ENCODE results near the gene TMEM119. TPM values are rescaled to one million over a fixed set of nuclear protein-coding genes. Genes with fewer than 3 reads are reported as not detected.

TMEM119 gene
- total and polyA plus RNA-seq, 10 of the 15 experiments (the other 5 are each of a cell fraction or from before 2014, with no cell fraction given), result 0.11 to 0.44 (median 0.19) TPM; not detected in 5

GRCh38 chr12:108616941-108617858 is 19.3 kb upstream of the TMEM119 start (continued):
- no peak for TF ChIP-seq CEBPZ (IDR thresholded peaks at IDR 0.05; ENCODE audit: low read depth, low read length)
- peak; percentile 84 for TF ChIP-seq CUX1 (IDR thresholded peaks at IDR 0.05; ENCODE audit: insufficient replicate concordance, low read depth, low read length)
- TF ChIP-seq HDAC2 (IDR thresholded peaks at IDR 0.05), result 0 out of 2 replicates have a peak, but pooled peaks have one; percentile 24
- peak; percentile 21; the same call in 1 of the 2 replicates for TF ChIP-seq TBL1XR1 (IDR thresholded peaks at IDR 0.05; ENCODE audit: low read depth, low read length)
- peak; percentile 9 for TF ChIP-seq USF1 (IDR thresholded peaks at IDR 0.05; ENCODE audit: borderline replicate concordance, extremely low read length, insufficient read depth, low read depth, low read length)
- no peak for TF ChIP-seq E2F4 (IDR thresholded peaks at IDR 0.05; ENCODE audit: low read depth, low read length)
- TF ChIP-seq MLLT1 (IDR thresholded peaks at IDR 0.05), result peak; percentile 85
- TF ChIP-seq JUND (IDR thresholded peaks at IDR 0.05; ENCODE audit: low read depth, low read length), result no peak; the same call in 1 of the 2 replicates
- TF ChIP-seq NKRF (conservative IDR thresholded peaks at IDR 0.05), result peak; percentile 75
- TF ChIP-seq NFIC (IDR thresholded peaks at IDR 0.05; ENCODE audit: low read depth, low read length), result peak; percentile 97
- peak; percentile 76; the same call in 1 of the 2 replicates for TF ChIP-seq MTA3 (IDR thresholded peaks at IDR 0.05; ENCODE audit: borderline replicate concordance, low read length)
- peak; percentile 95 for TF ChIP-seq IKZF1 (conservative IDR thresholded peaks at IDR 0.05)
- TF ChIP-seq ZNF274 (IDR thresholded peaks at IDR 0.05; ENCODE audit: insufficient read depth, insufficient read length), result no peak

Measured in GM12878 (cell line).